Endothelial cell (in vitro differentiated cells): ENCODE results near the gene GPC5. TPM values are rescaled to one million over a fixed set of nuclear protein-coding genes. Genes with fewer than 3 reads are reported as not detected.
"Not testable (repeated sequence)": the region's sequence is repeated elsewhere in the genome, so short reads cannot be mapped to it uniquely, and the experiment has no call there.

ENCODE experiments used
- DNase-seq: peaks from one replicate; pipeline ENCODE4 v3.0.0; 2021; ENCODE audit warnings: low spot score
- H3K27ac Mint-ChIP-seq: one replicate; pipeline ENCODE4 v1.8.0; 2021; ENCODE audit warnings: mixed read lengths, inconsistent platforms; ENCODE audit not compliant: unreplicated experiment
- H3K27me3 Mint-ChIP-seq: one replicate; pipeline ENCODE4 v1.8.0; 2021; ENCODE audit warnings: mild to moderate bottlenecking, moderate library complexity, mixed read lengths, inconsistent platforms; ENCODE audit not compliant: unreplicated experiment
- H3K36me3 Mint-ChIP-seq: one replicate; pipeline ENCODE4 v1.8.0; 2021; ENCODE audit warnings: mild to moderate bottlenecking, low read depth, mixed read lengths, inconsistent platforms; ENCODE audit not compliant: unreplicated experiment
- H3K4me1 Mint-ChIP-seq: one replicate; pipeline ENCODE4 v1.8.0; 2021; ENCODE audit warnings: mild to moderate bottlenecking, mixed read lengths, inconsistent platforms; ENCODE audit not compliant: unreplicated experiment
- H3K4me3 Mint-ChIP-seq: one replicate; pipeline ENCODE4 v1.8.0; 2021; ENCODE audit warnings: mild to moderate bottlenecking, mixed read lengths, inconsistent platforms; ENCODE audit not compliant: unreplicated experiment
- H3K9me3 Mint-ChIP-seq: one replicate; pipeline ENCODE4 v1.8.0; 2021; ENCODE audit warnings: mixed read lengths, inconsistent platforms; ENCODE audit not compliant: unreplicated experiment
- CTCF ChIP-seq: fragments of 200-600 bp; sonication (generic); IDR thresholded peaks from one replicate; pipeline ENCODE4 v1.5.0; 2021; ENCODE audit warnings: antibody characterized with exemption; ENCODE audit not compliant: unreplicated experiment
- total RNA-seq: library from RNA; stranded (reverse); fragmentation: NEBNext Ultra II Directional; extraction: Animal tissue kit (Norgen Biotek cat#: 25700); gene quantifications from one replicate; pipeline ENCODE4 v1.2.1, GENCODE V29; 2021; ENCODE audit not compliant: unreplicated experiment

The GPC5 gene
- total RNA-seq, 1 donor from 2014 or later, result not detected

GRCh38 chr13:92270990-92271389, 872.6 kb downstream of the GPC5 start:
- no peak overlapping the region for H3K4me3 Mint-ChIP-seq
- H3K4me1 Mint-ChIP-seq, result no peaks in the 10 kb centered on the region
- H3K36me3 Mint-ChIP-seq, result no peaks in the 10 kb centered on the region
- H3K9me3 Mint-ChIP-seq, result no peaks in the 10 kb centered on the region
- H3K27ac Mint-ChIP-seq, result no peak overlapping the region
- no peak for DNase-seq
- no peaks in the 10 kb centered on the region for H3K27me3 Mint-ChIP-seq
- no peak for TF ChIP-seq CTCF

- Mint-ChIP-seq H3K27ac (no peak overlapping the region), H3K27me3 (no peaks in the 10 kb centered on the region), H3K4me1 (no peaks in the 10 kb centered on the region), H3K36me3 (no peaks in the 10 kb centered on the region), H3K9me3 (no peaks in the 10 kb centered on the region), H3K4me3 (no peak overlapping the region)
- no peak for TF ChIP-seq CTCF
- DNase-seq, result no peak
These were observed 873.8 kb downstream of the GPC5 start for GRCh38 chr13:92272177-92272576.

- not testable (repeated sequence) for H3K36me3 Mint-ChIP-seq, H3K27ac Mint-ChIP-seq, H3K9me3 Mint-ChIP-seq, H3K4me3 Mint-ChIP-seq, H3K27me3 Mint-ChIP-seq, H3K4me1 Mint-ChIP-seq, DNase-seq
These were observed 882.6 kb downstream of the GPC5 start for GRCh38 chr13:92280986-92281385.

GRCh38 chr13:92290718-92291307, 892.4 kb downstream of the GPC5 start:
- H3K27ac Mint-ChIP-seq, H3K4me3 Mint-ChIP-seq, DNase-seq, H3K36me3 Mint-ChIP-seq, H3K27me3 Mint-ChIP-seq, H3K9me3 Mint-ChIP-seq, H3K4me1 Mint-ChIP-seq: not testable (repeated sequence)

- H3K27ac Mint-ChIP-seq, H3K4me3 Mint-ChIP-seq, H3K27me3 Mint-ChIP-seq, DNase-seq, H3K36me3 Mint-ChIP-seq, H3K4me1 Mint-ChIP-seq, H3K9me3 Mint-ChIP-seq: not testable (repeated sequence)
These were observed 896.1 kb downstream of the GPC5 start for GRCh38 chr13:92294533-92294932.

GRCh38 chr13:92296154-92296671, 897.8 kb downstream of the GPC5 start:
- not testable (repeated sequence) for DNase-seq, H3K4me1 Mint-ChIP-seq, H3K36me3 Mint-ChIP-seq, H3K27me3 Mint-ChIP-seq, H3K9me3 Mint-ChIP-seq, H3K4me3 Mint-ChIP-seq
- peak overlapping the region; percentile 32 for H3K27ac Mint-ChIP-seq
